ENCODE results near the gene SPAG7. TPM values are rescaled to one million over a fixed set of nuclear protein-coding genes. Genes with fewer than 3 reads are reported as not detected.
A peak's percentile ranks its signal among the peaks of the same experiment; 100 is the strongest.

Gene SPAG7
- total and polyA plus RNA-seq, 4 donors, result 63.8 to 101 (median 75.8) TPM

- 0 to 1% methylated on average over 16 of the region's 16 CpGs for WGBS, 2 donors
- Histone ChIP-seq H3K9ac (ENCODE audit: insufficient read depth in 1 of 2, low read length in 2 of 2) (peak overlapping the region; percentile 65 to 80), H3K27ac (ENCODE audit: low read depth in 1 of 2, low read length in 1 of 2) (peak overlapping the region; percentile 90 to 94), H3K27me3 (ENCODE audit: control insufficient read depth in 3 of 3, insufficient read depth in 3 of 3, low read length in 2 of 3) (no peaks in the 10 kb centered on the region), H3K4me3 (peak overlapping the region; percentile 77), H3K9me3 (ENCODE audit: control insufficient read depth in 4 of 4, insufficient read depth in 3 of 4, low read length in 3 of 4) (no peaks in the 10 kb centered on the region), H3K4me1 (ENCODE audit: control insufficient read depth in 5 of 5, insufficient read depth in 5 of 5, low read length in 5 of 5) (peaks cover 0 to 27% (median 13%) of the 10 kb centered on the region in 5 donors), H3K36me3 (ENCODE audit: control insufficient read depth in 4 of 4, insufficient read depth in 4 of 4, low read length in 4 of 4) (peaks cover 5 to 26% (median 23%) of the 10 kb centered on the region in 4 donors)
- no peak for ATAC-seq (ENCODE audit: insufficient read depth, low FRiP score)
- no peak for DNase-seq
- no peak for TF ChIP-seq CTCF (IDR thresholded peaks at IDR 0.05; ENCODE audit: control extremely low read depth, extremely low read depth)
Observed at GRCh38 chr17:4939546-4939795, 28.1 kb downstream of the SPAG7 start.

DNA sequence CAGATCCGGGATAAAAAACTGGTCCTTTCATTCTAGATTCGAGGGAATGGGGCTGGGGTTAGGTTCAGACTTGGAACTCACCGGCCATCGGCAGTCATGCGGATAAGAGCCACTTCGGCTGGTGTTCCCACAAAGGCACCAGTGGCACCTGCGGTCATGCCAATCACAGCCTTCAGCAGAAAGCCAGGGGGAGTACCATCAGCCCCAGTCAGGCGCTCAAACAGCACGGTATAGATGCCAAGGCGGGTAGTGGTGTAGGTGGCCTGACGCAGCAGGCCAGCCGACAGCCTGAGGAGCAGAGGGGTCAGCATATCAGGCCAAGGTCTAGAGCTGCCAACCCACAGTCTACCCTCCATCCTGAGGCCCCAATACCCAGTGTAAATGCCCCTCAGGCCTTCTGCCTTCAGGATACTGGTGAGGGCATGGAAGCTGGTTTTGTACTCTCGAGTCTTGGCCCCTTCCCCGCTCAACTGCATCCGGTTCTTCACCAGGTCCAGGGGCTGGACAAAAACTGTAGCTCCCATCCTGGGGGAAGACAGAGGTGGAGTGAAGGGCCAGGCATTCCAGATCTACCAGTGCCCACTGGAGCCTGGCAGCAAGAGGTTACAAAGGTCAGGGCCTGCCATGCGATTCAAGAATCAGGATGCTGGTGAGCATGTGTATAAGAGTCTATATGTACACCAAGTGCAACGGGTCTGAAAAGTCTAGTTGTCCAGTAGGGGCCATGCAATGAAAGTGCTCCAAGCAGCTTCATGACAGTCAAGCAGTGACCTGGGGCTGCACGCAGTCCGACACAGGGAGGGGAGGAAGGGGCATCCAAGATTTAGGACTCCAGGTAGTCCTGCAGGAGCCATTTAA lies 28.7 kb downstream of the SPAG7 start:
- H3K27me3 ChIP-seq (ENCODE audit: control insufficient read depth in 3 of 3, insufficient read depth in 3 of 3, low read length in 2 of 3), result no peaks in the 10 kb centered on the region
- H3K4me1 ChIP-seq (ENCODE audit: control insufficient read depth in 5 of 5, insufficient read depth in 5 of 5, low read length in 5 of 5), result peaks cover 3 to 33% (median 13%) of the 10 kb centered on the region in 5 donors
- peak overlapping the region; percentile 77 for H3K4me3 ChIP-seq
- 54 to 68% methylated on average over 19 of the region's 19 CpGs for WGBS, 2 donors
- DNase-seq (no peak), ATAC-seq (ENCODE audit: insufficient read depth, low FRiP score) (no peak)
- peaks cover 5 to 25% (median 20%) of the 10 kb centered on the region in 4 donors for H3K36me3 ChIP-seq (ENCODE audit: control insufficient read depth in 4 of 4, insufficient read depth in 4 of 4, low read length in 4 of 4)
- peak overlapping the region; percentile 90 to 94 for H3K27ac ChIP-seq (ENCODE audit: low read depth in 1 of 2, low read length in 1 of 2)
- no peaks in the 10 kb centered on the region for H3K9me3 ChIP-seq (ENCODE audit: control insufficient read depth in 4 of 4, insufficient read depth in 3 of 4, low read length in 3 of 4)
- peak overlapping the region; percentile 65 to 80 for H3K9ac ChIP-seq (ENCODE audit: insufficient read depth in 1 of 2, low read length in 2 of 2)
- no peak for TF ChIP-seq CTCF (IDR thresholded peaks at IDR 0.05; ENCODE audit: control extremely low read depth, extremely low read depth)

DNA sequence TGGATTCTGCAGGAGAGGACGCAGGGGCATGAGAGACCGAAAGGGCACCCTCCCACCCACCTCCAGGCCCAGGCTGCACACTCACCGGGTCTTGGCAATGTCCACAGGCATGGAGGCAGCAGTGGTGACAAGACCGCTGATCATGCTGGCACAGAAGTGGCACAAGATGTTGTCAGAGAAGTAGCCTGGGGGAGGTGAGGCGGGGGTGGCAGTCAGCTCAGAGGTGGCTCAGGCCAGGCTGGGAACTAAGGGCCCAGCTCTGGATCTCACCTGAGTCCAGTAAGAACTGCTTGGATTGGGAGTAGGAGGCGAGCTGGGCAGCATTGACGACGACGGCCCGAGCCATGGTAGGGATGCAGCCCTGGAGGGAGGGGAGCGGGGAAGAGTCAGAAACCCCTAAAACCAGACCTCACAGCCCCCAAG lies 29.5 kb downstream of the SPAG7 start:
- WGBS, 2 donors, result 92 to 97% methylated on average over 11 of the region's 11 CpGs
- Histone ChIP-seq H3K9ac (ENCODE audit: insufficient read depth in 1 of 2, low read length in 2 of 2) (no peak overlapping the region), H3K9me3 (ENCODE audit: control insufficient read depth in 4 of 4, insufficient read depth in 3 of 4, low read length in 3 of 4) (no peaks in the 10 kb centered on the region), H3K4me3 (no peak overlapping the region), H3K27me3 (ENCODE audit: control insufficient read depth in 3 of 3, insufficient read depth in 3 of 3, low read length in 2 of 3) (no peaks in the 10 kb centered on the region), H3K27ac (ENCODE audit: low read depth in 1 of 2, low read length in 1 of 2) (peak overlapping the region in 1 of 2 donors; percentile 47), H3K36me3 (ENCODE audit: control insufficient read depth in 4 of 4, insufficient read depth in 4 of 4, low read length in 4 of 4) (peaks cover 5 to 20% (median 16%) of the 10 kb centered on the region in 4 donors), H3K4me1 (ENCODE audit: control insufficient read depth in 5 of 5, insufficient read depth in 5 of 5, low read length in 5 of 5) (peaks cover 4 to 34% (median 13%) of the 10 kb centered on the region in 5 donors)
- DNase-seq, result no peak
- no peak for ATAC-seq (ENCODE audit: insufficient read depth, low FRiP score)
- TF ChIP-seq CTCF (IDR thresholded peaks at IDR 0.05; ENCODE audit: control extremely low read depth, extremely low read depth), result no peak

Data from lung (tissue), 12 donors.